Osteoblast (primary cell): Measurements from ENCODE around the gene PGPEP1. TPM values are rescaled to one million over a fixed set of nuclear protein-coding genes. Genes with fewer than 3 reads are reported as not detected.

Source experiments
- DNase-seq: peaks from one replicate; pipeline ENCODE4 v3.0.0; 2011; ENCODE audit warnings: low spot score, mixed read lengths; ENCODE audit not compliant: insufficient read length; ENCODE audit errors: missing footprints
- H2AFZ ChIP-seq: 2 replicates; pipeline ENCODE4 v1.6.0; 2011; ENCODE audit warnings: mild to moderate bottlenecking, low read length
- H3K27ac ChIP-seq: 2 replicates; pipeline ENCODE4 v1.5.1; 2011; ENCODE audit warnings: mild to moderate bottlenecking, low read depth, low read length, moderate library complexity
- H3K27me3 ChIP-seq: 2 replicates; pipeline ENCODE4 v1.6.0; 2012; ENCODE audit warnings: mild to moderate bottlenecking, control low read depth, inconsistent platforms, low read length, moderate library complexity; ENCODE audit not compliant: insufficient read depth
- H3K36me3 ChIP-seq: 2 replicates; pipeline ENCODE4 v1.5.1; 2011; ENCODE audit warnings: mild to moderate bottlenecking, low read length, control low read depth, moderate library complexity; ENCODE audit not compliant: insufficient read depth
- H3K4me1 ChIP-seq: 2 replicates; pipeline ENCODE4 v1.5.1; 2011; ENCODE audit warnings: mild to moderate bottlenecking, low read length, control low read depth, moderate library complexity; ENCODE audit not compliant: insufficient read depth
- H3K4me2 ChIP-seq: 2 replicates; pipeline ENCODE4 v1.6.0; 2011; ENCODE audit warnings: mild to moderate bottlenecking, low read length; ENCODE audit not compliant: insufficient read depth
- H3K4me3 ChIP-seq: fragments of 200-600 bp; sonication (generic); 3 replicates; pipeline ENCODE4 v1.5.1; 2012; ENCODE audit warnings: mild to moderate bottlenecking, low read length, inconsistent platforms; ENCODE audit not compliant: insufficient read depth
- H3K79me2 ChIP-seq: 2 replicates; pipeline ENCODE4 v1.6.0; 2012; ENCODE audit warnings: mild to moderate bottlenecking, low read length, control low read depth, inconsistent platforms; ENCODE audit not compliant: insufficient read depth
- H3K9me3 ChIP-seq: 2 replicates; pipeline ENCODE4 v1.5.1; 2011; ENCODE audit warnings: low read depth, low read length, control low read depth
- H4K20me1 ChIP-seq: 2 replicates; pipeline ENCODE4 v1.6.0; 2012; ENCODE audit warnings: mild to moderate bottlenecking, low read length, control low read depth; ENCODE audit not compliant: insufficient read depth
- total RNA-seq: library from RNA; depleted of rRNA; stranded (reverse); fragments of >200 nt; gene quantifications from 2 replicates; pipeline ENCODE4 v1.2.3, GENCODE V29; 2012
- TF ChIP-seq, protein P1 (sequence below): IDR thresholded peaks from 2 replicates; pipeline ENCODE4 v1.5.1; 2011; ENCODE audit warnings: mild to moderate bottlenecking, low read depth, low read length, moderate library complexity; ENCODE audit errors: extremely low read depth

PGPEP1 gene
- total RNA-seq, 1 donor = 31.1 TPM

DNA sequence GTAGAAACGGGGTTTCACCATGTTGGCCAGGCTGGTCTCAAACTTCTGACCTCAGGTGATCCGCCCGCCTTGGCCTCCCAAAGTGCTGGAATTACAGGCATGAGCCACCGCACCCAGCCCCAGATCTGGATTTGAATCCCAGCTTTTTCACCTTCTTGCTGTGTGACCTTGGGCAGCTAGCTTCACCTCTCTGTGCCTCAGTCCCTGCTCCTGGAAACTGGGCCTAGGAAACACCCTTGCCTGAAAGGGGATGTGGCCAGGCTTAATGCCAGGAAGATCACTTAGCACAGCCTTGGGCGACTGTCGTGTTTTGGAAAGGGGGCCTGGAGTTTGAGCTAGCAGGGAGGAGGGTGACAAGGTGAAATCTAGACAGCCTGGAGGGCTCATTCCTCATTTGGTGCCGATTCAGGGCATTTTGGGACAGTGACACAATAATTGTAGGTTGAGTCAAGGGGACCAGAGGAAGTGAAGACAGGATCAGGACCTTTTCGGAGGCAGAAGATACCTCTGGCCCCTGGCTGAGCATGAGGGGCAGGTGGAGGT lies 1.8 kb downstream of the PGPEP1 start:
- H3K4me1 ChIP-seq = peaks cover 5% of the 10 kb centered on the region
- H3K9me3 ChIP-seq = no peaks in the 10 kb centered on the region
- H3K27ac ChIP-seq = no peak overlapping the region
- no peaks in the 10 kb centered on the region for H3K27me3 ChIP-seq
- H2AFZ ChIP-seq = no peak overlapping the region
- TF ChIP-seq, protein P1, sequence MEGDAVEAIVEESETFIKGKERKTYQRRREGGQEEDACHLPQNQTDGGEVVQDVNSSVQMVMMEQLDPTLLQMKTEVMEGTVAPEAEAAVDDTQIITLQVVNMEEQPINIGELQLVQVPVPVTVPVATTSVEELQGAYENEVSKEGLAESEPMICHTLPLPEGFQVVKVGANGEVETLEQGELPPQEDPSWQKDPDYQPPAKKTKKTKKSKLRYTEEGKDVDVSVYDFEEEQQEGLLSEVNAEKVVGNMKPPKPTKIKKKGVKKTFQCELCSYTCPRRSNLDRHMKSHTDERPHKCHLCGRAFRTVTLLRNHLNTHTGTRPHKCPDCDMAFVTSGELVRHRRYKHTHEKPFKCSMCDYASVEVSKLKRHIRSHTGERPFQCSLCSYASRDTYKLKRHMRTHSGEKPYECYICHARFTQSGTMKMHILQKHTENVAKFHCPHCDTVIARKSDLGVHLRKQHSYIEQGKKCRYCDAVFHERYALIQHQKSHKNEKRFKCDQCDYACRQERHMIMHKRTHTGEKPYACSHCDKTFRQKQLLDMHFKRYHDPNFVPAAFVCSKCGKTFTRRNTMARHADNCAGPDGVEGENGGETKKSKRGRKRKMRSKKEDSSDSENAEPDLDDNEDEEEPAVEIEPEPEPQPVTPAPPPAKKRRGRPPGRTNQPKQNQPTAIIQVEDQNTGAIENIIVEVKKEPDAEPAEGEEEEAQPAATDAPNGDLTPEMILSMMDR = no peak
- H3K4me3 ChIP-seq = no peak overlapping the region
- H3K79me2 ChIP-seq = peaks cover 3% of the 10 kb centered on the region
- H3K4me2 ChIP-seq = no peak overlapping the region
- H3K36me3 ChIP-seq = no peaks in the 10 kb centered on the region
- peak; percentile 25 for DNase-seq
- peaks cover 4% of the 10 kb centered on the region for H4K20me1 ChIP-seq

DNA sequence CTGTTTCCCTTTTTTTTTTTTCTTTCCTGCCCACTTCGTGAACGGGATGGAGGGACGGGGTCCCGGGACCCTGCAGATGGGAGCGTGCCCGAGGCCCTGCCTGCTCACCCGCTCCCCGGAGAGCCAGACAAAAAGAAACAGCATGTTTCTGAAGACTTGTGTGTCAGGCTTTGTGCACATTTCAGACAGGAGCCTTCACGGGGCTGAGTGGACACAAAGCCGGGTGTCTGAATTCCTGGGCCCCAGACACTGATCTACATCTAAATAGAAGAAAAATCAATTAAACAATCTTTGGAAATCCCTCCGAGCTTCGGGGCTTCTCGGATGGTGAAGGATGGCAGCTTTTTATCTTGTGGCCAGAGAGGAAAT lies 4.2 kb downstream of the PGPEP1 start:
- no peak overlapping the region for H3K4me2 ChIP-seq

DNA sequence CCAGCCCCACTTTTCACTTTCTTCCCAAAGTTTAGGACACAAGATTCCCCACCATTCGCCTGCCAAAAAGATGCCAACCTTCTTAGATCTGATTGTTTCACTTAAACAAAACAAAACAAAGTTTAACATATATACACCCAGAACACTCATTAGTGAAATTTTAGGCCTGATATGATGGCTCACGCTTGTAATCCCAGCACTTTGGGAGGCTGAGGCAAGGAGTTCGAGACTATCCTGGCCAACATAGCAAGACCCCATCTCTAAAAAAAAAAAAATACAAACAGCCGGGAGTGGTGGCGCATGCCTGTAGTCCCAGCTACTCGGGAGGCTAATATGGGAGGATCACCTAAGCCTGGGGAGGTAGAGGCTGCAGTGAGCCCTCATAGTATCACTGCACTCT lies 4.9 kb downstream of the PGPEP1 start:
- H3K9me3 ChIP-seq = no peaks in the 10 kb centered on the region
- no peak overlapping the region for H3K4me2 ChIP-seq
- no peaks in the 10 kb centered on the region for H3K27me3 ChIP-seq
- no peaks in the 10 kb centered on the region for H3K4me1 ChIP-seq
- no peak overlapping the region for H3K4me3 ChIP-seq
- peaks cover 4% of the 10 kb centered on the region for H4K20me1 ChIP-seq
- peaks cover 3% of the 10 kb centered on the region for H3K79me2 ChIP-seq
- TF ChIP-seq, protein P1 = no peak
- no peak for DNase-seq
- no peak overlapping the region for H3K27ac ChIP-seq
- H3K36me3 ChIP-seq = no peaks in the 10 kb centered on the region
- no peak overlapping the region for H2AFZ ChIP-seq

More for the DNA sequence above, 4.2 kb downstream of the PGPEP1 start:
- H3K4me3 ChIP-seq = no peak overlapping the region
- H3K4me1 ChIP-seq = peaks cover 5% of the 10 kb centered on the region
- no peak overlapping the region for H2AFZ ChIP-seq
- H4K20me1 ChIP-seq = peaks cover 4% of the 10 kb centered on the region
- TF ChIP-seq, protein P1 = no peak
- H3K79me2 ChIP-seq = peaks cover 3% of the 10 kb centered on the region
- H3K36me3 ChIP-seq = no peaks in the 10 kb centered on the region
- no peaks in the 10 kb centered on the region for H3K9me3 ChIP-seq
- DNase-seq = peak; percentile 49
- H3K27ac ChIP-seq = no peak overlapping the region
- H3K27me3 ChIP-seq = no peaks in the 10 kb centered on the region

DNA sequence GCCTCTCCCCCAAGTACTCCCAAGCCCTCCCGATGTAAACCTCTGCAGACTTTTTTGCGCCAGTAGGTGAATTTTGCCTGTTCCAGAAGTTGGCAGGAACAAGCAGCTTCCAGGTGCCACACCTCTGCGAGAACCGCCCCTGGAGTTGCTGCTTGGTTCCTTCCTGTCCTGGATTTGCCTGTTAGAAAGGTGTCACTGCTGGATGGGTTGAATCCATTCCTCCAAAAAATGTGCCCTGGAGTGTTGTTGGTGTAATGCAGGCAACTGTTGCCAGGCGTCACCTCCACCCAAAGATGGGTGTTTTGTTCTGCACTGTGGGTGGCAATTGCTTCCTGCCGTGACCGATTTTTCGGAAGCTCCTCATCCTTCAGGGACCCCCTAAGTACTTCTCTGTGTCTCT lies 5.7 kb downstream of the PGPEP1 start:
- H4K20me1 ChIP-seq = peaks cover 4% of the 10 kb centered on the region
- TF ChIP-seq, protein P1 = no peak

More for the DNA sequence above, 5.7 kb downstream of the PGPEP1 start:
- Histone ChIP-seq H3K79me2 (no peaks in the 10 kb centered on the region), H3K9me3 (no peaks in the 10 kb centered on the region), H3K4me1 (no peaks in the 10 kb centered on the region), H3K27ac (no peak overlapping the region), H3K4me3 (no peak overlapping the region), H2AFZ (no peak overlapping the region), H3K4me2 (no peak overlapping the region), H3K27me3 (no peaks in the 10 kb centered on the region), H3K36me3 (no peaks in the 10 kb centered on the region)
- DNase-seq = peak; percentile 53
